ENCODE results near the gene LRRC25.
"Not testable (repeated sequence)": the region's sequence is repeated elsewhere in the genome, so short reads cannot be mapped to it uniquely, and the experiment has no call there.

Gene LRRC25

DNA sequence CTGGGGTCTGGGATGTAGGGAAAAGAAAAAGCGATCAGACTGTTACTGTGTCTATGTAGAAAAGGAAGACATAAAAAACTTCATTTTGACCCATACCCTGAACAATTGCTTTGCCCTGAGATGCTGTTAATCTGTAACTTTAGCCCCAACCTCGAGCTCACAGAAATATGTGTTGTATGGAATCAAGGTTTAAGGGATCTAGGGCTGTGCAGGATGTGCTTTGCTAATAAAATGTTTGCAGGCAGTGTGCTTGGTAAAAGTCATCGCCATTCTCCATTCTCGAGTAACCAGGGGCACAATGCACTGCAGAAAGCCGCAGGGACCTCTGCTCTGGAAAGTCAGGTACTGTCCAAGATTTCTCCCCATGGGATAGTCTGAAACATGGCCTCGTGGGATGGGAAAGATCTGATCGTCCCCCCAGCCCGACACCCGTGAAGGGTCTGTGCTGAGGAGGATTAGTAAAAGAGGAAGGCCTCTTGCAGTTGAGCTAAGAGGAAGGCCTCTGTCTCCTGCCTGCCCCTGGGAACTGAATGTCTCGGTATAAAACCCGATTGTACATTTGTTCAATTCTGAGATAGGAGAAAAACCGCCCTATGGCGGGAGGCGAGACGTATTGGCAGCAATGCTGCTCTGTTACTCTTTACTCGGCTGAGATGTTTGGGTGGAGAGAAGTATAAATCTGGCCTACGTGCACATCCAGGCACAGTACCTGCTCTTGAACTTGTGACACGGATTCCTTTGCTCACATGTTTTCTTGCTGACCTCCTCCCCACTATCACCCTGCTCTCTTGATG is 5.2 kb upstream of the LRRC25 start:
- not testable (repeated sequence) for DNase-seq

DNA sequence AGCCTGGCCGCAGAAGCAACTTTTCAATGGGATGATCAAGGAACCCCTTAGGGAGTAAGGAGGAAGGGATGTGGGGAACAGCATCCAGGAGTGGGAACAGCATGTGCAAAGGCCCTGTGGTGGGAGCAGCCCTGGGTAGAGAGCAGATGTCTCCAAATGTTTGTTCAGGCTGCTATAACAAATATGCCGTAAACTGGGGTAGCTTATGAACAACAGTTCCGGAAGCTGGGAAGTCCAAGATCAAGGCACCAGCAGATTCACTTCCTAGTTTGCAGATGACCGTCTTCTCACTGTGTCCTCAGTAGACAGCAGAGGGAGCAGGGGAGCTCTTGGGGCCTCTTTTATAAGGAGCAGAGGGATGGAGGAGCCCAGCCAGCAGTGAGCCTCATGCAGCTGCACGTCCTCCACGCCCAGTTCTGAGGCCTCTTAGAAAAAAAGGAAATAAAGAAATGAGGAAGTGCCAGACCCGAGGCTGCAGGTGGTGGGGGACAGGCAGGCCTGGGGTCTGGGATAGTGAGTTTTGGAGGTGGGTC is 4.2 kb upstream of the LRRC25 start:
- DNase-seq: no peak

DNA sequence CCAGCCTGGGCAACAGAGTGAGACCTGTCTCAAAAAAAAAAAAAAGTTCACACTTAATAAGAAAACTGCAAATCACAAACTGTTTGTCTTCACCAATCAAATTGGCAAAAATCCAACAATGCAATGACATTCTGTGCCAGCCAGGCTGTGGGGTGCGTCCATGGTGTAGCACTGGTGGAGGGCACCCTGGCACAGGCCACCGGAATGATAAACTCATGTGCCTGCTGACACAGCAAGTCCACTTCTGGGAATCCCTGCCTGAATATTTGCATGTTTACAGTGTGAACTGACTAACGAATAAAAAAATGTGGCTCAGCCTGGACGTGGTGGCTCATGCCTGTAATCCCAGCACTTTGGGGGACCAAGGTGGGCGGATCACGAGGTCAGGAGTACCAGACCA is 1.6 kb upstream of the LRRC25 start:
- no peak for DNase-seq

DNA sequence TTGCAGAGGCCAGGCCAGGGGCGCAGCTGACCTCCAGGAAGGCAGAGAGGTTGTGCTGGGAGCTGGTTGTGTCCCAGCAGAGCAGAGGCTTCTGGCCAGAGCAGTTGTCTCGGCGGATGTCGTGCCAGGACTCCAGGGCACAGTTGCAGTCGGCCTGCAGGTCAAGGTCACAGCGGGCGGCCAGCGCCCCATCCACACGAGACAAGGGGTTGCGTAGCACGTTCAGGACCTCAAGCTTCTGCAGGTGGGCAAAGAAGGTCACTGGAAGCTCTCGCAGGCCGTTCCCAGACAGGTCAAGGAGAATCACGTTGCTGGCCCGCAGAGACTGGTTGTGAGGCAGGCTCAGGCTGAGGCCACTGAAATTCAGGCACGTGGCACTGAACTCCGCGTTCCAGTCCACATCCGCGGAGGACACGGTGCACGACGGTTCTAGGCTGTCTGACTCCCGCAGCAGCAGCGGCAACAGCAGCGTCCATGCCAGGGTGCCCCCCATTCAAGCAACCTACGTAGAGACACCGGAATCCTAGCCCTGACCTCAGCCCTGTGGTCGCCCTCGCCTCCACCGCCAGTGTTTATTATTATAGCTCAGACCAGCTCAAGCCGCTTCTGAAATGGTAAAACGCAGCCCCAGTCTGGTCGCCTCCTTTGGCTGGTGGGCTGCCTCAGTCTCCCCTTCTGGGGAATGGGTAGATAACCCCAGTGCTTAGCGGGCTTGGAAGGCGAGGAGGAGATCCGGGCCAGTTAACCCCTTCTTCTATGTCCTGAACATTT is 766 bp downstream of the LRRC25 start:
- DNase-seq: no peak

DNA sequence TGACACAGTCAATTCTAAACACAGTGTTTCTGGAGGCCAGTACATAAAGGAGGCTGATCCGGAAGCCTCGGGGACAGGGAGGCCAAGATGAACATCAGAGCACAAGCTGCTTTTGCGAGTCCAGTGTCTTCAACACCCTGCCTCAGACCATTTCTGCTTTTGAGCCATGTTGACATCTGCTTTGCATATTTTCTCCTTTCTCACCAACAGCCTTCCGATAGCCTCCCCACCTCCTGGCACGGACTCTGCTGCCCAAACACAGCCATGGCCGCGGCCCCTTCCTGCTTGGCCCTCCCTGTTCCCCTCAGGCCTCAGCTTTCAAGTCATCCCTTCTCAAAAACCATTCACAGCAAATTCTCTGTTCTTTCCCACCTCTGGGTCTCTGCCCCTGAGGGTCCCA is 3.6 kb downstream of the LRRC25 start:
- DNase-seq: no peak

DNA sequence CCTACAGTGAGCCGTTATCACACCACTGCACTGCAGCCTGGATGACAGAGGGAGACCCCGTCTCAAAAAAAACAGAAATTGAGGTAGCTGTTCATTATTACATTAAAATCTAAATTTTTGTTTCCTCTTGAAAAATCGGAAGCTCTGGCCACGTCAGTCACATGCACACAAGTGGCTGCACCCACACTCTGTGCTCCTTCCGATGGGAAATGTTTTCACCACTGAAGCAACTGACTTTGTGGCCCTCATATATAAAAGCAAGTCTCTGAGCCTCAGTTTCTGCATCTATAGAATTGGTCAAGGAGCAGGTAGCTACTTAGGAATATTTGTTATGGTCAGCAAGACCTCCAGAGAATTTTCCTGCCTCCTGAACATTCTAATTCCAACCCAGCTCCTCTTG is 4.5 kb downstream of the LRRC25 start:
- no peak for DNase-seq

DNA sequence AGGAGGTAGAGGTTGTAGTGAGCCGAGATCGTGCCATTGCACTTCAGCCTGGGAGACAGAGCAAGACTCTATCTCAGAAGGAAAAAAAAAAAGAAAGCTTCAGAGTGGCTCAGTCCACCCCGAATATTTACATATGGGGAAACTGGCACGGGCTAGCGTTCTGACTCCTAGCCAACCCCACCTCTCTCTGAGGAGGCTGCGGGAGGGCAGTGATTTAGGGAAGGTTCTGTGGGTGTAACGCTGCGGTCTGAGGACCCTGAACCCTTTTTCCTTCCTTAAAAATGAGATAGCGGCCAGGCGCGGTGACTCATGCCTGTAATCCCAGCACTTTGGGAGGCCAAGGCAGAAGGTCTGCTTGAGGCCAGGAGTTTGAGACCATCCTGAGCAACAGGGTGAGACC is 5.0 kb downstream of the LRRC25 start:
- DNase-seq: no peak

DNA sequence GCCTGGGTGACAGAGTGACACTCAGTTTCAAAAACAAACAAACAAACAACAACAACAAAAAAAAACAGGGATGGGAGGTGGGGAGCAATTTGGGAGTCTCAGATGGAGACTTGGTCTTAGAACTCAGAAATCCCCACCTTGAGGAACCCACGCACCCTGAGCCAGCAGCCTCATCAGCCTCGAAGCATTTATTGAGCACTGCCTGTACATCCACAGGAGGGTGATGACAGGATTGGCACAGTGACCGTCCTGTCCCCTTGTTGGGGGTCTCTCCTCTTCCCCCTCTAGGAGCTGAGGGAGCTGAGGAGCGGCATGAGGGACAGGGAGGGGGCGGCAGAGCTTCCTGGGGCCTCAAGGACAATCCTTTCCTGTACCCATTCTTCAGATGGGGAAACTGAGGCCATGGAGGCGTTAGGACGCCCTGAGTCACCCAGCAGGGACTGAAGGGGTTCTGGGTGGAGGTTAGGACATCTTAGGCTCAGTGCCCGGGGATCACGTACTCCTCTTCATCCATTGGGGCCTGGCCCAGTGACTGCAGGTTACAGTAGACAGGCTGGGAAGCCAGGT is 5.8 kb downstream of the LRRC25 start:
- DNase-seq: no peak

DNA sequence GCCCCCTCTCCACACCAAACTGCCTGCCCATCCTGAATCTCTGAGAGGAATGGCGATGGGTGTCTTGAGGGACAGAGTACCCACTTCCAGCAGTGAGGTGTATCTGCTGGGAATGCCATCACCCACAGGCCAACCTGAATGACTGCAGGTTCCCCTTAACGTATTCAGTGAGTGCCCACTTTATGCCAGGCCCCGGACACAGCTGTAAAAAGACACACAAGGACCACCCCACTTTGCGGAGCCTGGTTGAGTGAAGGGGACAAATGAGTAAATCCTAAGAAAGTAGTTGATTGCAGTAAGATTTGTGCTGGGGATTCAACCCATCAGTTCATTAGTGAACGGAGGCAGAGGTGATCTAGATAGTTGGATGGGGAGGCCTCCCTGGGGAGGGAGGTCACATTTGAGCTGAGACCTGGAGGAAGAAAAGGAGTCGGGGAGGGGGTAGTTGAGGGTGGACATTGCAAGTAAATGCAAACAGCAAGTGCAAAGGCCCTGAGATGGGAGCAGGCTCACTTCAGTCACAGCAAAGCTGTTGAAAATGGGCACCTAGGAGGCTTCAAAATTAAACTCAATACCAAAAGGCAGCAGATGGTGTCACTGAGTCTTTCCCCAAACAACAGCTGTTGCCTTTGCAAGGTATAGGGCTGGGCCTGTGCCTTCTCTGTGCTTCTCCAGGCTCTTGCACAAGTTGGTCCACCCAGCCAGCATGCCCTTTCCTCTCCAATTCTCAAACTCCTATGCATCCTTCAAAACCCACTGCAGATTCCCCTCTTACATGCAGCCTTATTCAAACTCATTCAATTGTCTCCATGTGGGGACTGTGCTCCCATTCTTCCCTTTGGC is 7.1 kb downstream of the LRRC25 start:
- DNase-seq: no peak

DNA sequence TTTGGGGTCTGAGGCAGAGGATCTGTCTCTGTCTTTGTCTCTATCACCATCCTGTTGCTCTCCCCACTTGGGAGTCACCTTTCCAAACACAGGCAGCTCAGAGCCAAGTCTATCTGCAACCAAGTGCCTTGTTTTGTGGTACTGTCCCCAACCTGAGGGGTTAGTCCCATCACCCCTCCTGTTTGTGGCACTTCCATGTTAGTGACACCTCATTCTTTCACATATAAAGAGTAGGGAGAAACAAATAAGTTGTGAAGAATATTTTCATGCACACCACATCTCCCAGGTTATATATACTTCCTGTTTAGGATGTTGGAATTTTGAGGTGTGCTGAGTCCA is 7.7 kb downstream of the LRRC25 start:
- no peak for DNase-seq

DNA sequence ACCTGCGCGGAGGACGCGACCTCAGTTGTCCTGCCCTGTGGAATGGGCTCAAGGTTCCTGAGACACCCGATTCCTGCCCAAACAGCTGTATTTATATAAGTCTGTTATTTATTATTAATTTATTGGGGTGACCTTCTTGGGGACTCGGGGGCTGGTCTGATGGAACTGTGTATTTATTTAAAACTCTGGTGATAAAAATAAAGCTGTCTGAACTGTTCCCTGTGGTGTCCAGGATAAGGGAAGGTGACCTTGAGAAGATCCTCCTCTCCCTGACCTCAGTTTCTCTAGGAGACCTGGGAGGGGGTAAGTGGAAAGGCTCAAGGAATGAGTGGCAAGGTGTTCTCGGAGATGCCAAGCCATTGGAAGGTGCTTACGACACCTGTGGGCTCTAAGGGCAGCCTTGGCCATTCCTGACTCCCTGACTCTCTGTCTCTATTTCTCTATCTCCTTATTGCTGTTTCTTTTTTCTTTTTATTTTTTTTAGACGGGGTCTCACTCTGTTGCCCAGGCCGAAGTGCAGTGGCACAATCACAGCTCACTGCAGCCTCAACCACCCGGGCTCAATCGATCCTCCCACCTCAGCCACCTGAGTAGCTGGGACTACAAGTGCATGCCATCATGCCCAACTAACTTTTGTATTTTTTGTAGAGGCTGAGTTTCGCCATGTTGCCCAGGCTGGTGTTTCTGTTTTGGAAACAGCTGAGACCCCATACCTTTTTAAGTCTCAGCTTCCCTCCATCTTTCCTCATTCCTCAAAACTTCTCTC is 8.3 kb downstream of the LRRC25 start:
- no peak for DNase-seq

DNA sequence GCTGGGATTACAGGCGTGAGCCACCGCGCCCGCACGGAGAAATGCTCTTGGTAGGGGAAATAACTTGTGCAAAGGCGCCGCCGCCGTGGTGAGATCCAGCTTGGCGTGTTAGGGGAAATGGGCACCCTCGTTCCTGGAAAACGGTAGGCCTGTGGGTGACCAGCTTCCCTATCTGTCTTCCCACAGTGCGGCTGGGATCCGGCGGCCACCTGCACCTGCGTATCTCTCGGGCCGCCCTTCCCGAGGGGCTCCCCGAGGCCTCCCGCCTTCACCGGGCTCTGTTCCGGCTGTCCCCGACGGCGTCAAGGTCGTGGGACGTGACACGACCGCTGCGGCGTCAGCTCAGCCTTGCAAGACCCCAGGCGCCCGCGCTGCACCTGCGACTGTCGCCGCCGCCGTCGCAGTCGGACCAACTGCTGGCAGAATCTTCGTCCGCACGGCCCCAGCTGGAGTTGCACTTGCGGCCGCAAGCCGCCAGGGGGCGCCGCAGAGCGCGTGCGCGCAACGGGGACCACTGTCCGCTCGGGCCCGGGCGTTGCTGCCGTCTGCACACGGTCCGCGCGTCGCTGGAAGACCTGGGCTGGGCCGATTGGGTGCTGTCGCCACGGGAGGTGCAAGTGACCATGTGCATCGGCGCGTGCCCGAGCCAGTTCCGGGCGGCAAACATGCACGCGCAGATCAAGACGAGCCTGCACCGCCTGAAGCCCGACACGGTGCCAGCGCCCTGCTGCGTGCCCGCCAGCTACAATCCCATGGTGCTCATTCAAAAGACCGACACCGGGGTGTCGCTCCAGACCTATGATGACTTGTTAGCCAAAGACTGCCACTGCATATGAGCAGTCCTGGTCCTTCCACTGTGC is 9.1 kb downstream of the LRRC25 start:
- peak; percentile 49 to 75 (median 64) for DNase-seq

DNA sequence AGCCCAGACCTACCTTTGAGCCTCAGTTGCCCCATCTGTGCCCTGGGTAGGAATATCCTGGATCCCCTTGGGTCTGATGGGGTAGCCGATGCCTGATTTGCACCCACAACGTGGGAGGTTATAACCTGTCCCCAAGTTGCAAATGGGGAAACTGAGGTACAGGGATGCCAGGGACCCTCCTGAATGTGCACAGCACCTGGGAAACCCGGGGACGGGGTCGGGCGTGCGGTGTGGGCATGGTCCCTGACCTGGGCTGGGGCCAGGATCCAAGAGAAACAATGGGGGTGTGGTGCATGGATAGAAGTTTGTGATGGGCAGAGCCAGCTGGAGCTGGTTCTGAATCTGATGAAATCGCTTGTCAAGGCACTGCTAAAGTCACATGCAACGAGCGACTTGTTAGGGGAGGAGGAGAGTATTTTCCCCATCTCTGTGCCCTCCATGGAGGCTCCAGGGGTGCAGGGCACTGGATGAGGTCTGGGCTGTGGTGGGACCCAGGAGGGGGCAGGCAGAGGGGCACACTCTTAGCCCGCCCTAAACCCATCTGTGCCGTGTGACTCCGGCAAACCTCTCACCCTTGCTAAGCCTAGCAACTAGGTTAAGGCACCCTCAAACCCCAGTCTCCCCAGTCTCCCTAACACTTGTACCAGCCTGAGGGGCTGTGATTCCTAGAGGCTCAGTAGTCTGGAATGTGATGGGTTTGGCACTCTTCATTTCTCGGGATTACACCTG is 10.7 kb downstream of the LRRC25 start:
- DNase-seq: no peak

DNA sequence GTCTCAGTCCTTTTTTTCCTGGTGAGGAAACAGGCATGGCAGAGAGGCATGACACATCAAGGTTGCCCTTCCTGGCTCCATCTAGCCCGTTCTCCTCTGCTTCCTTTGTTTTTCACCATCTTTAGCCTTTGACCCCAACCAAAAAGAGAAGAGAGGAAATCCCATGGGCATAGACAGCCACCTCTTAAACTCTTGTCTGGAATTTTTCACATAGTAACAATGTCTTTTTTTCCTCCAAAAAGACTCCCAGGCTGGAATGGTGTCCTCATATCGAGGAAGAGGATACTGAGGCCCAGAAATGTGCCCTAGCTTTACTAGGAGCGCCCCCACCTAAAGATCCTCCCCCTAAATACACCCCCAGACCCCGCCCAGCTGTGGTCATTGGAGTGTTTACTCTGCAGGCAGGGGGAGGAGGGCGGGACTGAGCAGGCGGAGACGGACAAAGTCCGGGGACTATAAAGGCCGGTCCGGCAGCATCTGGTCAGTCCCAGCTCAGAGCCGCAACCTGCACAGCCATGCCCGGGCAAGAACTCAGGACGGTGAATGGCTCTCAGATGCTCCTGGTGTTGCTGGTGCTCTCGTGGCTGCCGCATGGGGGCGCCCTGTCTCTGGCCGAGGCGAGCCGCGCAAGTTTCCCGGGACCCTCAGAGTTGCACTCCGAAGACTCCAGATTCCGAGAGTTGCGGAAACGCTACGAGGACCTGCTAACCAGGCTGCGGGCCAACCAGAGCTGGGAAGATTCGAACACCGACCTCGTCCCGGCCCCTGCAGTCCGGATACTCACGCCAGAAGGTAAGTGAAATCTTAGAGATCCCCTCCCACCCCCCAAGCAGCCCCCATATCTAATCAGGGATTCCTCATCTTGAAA is 11.5 kb downstream of the LRRC25 start, which contains the start of gene GDF15:
Gene GDF15 (plus strand): TSS at position 484 of the 868 bp plus-strand sequence. CDS start 32 bp downstream, at position 516.
- DNase-seq: no peak

DNA sequence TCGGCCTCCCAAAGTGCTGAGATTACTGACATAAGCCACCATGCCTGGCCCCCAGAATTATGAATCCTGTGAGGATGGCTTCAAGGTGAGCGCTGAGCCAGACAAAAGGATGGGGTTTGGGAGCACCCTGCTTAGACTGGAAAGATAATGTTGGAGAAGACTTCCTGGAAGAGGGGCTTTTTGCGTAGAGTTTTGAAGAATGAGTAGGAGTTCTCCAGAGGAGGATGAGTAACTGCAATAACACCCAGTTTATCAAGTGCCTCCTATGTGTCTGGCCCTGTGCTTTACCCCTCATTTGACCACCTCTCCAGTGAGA is 12.1 kb downstream of the LRRC25 start:
- no peak for DNase-seq

DNA sequence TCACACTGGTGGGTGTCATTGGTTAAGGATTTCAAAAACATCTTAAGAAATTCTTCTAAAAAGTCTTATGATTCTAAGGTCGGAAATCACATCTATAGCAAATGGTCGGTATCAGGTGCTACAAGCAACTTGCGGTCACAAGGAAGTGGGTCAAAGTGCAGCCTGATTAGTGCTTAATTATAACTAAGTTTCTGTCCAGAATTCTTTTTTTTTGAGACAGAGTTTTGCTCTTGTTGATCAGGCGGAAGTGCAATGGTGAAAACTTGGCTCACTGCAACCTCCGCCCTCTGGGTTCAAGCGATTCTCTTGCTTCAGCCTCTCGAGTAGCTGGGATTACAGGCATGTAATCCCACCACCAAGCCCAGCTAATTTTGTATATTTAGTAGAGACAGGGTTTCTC is 12.6 kb downstream of the LRRC25 start:
- DNase-seq: no peak

DNA sequence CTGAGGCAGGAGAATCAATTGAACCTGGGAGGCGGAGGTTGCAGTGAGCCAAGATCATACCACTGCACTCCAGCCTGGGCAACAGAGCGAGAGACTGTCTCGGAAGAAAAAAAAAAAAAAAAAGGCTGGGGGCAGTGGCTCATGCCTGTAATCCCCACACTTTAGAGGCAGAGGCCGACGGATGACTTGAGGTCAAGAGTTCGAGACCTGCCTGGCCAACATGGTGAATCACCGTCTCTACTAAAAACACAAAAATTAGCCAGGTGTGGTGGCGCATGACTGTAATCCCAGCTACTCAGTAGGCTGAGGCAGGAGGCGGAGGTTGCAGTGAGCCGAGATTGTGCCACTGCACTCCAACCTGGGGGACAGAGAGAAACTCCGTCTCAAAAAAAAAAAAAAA is 13.8 kb downstream of the LRRC25 start:
- DNase-seq: not testable (repeated sequence)

DNA sequence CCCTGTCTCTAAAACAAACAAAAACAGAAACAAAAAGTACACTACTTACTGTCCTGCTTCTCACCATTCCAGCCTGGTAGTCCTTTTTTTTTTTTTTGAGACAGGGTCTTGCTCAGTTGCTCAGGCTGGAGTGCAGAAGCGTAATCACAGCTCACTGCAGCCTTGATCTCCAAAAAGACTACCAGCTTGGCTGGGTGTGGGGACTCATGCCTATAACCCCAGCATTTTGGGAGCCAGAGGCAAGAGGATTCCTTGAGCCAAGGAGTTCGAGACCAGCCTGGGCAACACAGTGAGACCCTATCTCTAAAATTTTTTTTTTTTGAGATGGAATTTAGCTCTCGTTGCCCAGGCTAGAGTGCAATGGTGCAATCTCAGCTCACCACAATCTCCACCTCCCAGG is 16.6 kb downstream of the LRRC25 start:
- DNase-seq: no peak

Measured in T-helper 1 cell (primary cell).